HepG2 (cell line): ENCODE data around the gene FCGR3A. TPM values are rescaled to one million over a fixed set of nuclear protein-coding genes. Genes with fewer than 3 reads are reported as not detected.
"Not testable (repeated sequence)": the region's sequence is repeated elsewhere in the genome, so short reads cannot be mapped to it uniquely, and the experiment has no call there.

ENCODE experiments used
- ASH2L ChIP-seq: fragments of 300-600, 200-600 bp; sonication (generic); IDR thresholded peaks from 2 replicates; pipeline ENCODE4 v1.7.0; 2017; ENCODE audit warnings: low read depth, mild to moderate bottlenecking, moderate library complexity, mixed read lengths, low read length; ENCODE audit not compliant: insufficient read length
- KDM5B ChIP-seq: sonication (generic); formaldehyde crosslinking; IDR thresholded peaks from 2 replicates; pipeline ENCODE4 v1.4.0; 2020; ENCODE audit warnings: missing genetic modification reagents, mild to moderate bottlenecking, borderline replicate concordance
- NCOA2 ChIP-seq: sonication (generic); formaldehyde crosslinking; IDR thresholded peaks from 2 replicates; pipeline ENCODE4 v1.8.0; 2022; ENCODE audit warnings: inconsistent platforms
- NR2F6 ChIP-seq, 2 experiments: IDR thresholded peaks; 2 replicates each; pipeline ENCODE4 v1.6.1; 2016; ENCODE audit warnings: antibody characterized with exemption in 1 of 2, mild to moderate bottlenecking in 1 of 2
- RBM22 ChIP-seq: fragments of 200-400 bp; formaldehyde crosslinking; optimal IDR thresholded peaks from 2 replicates; pipeline ENCODE3; 2017; ENCODE audit warnings: mild to moderate bottlenecking, low read length, moderate library complexity
- SOX6 ChIP-seq, 2 experiments: fragments of 450-650 bp in 1 of 2; sonication (generic) in 1 of 2; formaldehyde crosslinking in 1 of 2; IDR thresholded peaks; 2 replicates each; pipeline versions ENCODE4 v1.4.0 to v1.6.1; 2017 to 2020; ENCODE audit warnings: antibody characterized with exemption in 1 of 2, mild to moderate bottlenecking in 1 of 2, missing genetic modification reagents in 1 of 2
- TBL1XR1 ChIP-seq: fragments of 150-350 bp; IDR thresholded peaks from 2 replicates; pipeline ENCODE4 v1.6.1; 2014; ENCODE audit warnings: borderline replicate concordance, low read length; ENCODE audit not compliant: partially characterized antibody
- UBTF ChIP-seq: sonication (generic); formaldehyde crosslinking; IDR thresholded peaks from 2 replicates; pipeline ENCODE4 v1.4.0; 2020; ENCODE audit warnings: mild to moderate bottlenecking, missing genetic modification reagents
- ZFX ChIP-seq: sonication (generic); formaldehyde crosslinking; IDR thresholded peaks from 2 replicates; pipeline ENCODE4 v1.4.0; 2020; ENCODE audit warnings: mild to moderate bottlenecking, low read depth, missing genetic modification reagents, moderate library complexity
- ZMYM2 ChIP-seq: sonication (generic); formaldehyde crosslinking; IDR thresholded peaks from 2 replicates; pipeline ENCODE4 v1.8.0; 2022; ENCODE audit warnings: mild to moderate bottlenecking, missing genetic modification reagents
- ZNF24 ChIP-seq: fragments of 450-650 bp; IDR thresholded peaks from 2 replicates; pipeline ENCODE4 v1.6.1; 2017; ENCODE audit warnings: antibody characterized with exemption, mild to moderate bottlenecking
- ZNF614 ChIP-seq: IDR thresholded peaks from 2 replicates; pipeline ENCODE4 v1.6.1; 2018; ENCODE audit warnings: missing biosample characterization, missing genetic modification reagents, inconsistent platforms, borderline replicate concordance
- polyA plus RNA-seq, 8 experiments: library from polyadenylated mRNA; depleted of rRNA in 3 of 8; stranded (reverse) in 7 of 8; unstranded in 1 of 8; fragments of >200 nt; fragmentation: Illumina TruSeq in 4 of 8; extraction: Trizol in 4 of 8; gene quantifications; 2 replicates each; pipeline versions ENCODE4 v1.2.1 to v1.2.3, GENCODE V29; 2011 to 2016; ENCODE audit warnings: low read depth in 4 of 8, missing spikeins in 1 of 8, mixed read lengths in 1 of 8; ENCODE audit not compliant: insufficient read depth in 1 of 8
- total RNA-seq, 5 experiments: library from RNA; depleted of rRNA; stranded (reverse); fragments of >200 nt; fragmentation: Illumina TruSeq; extraction: Trizol; gene quantifications; 2 replicates each; pipeline ENCODE4 v1.2.3, GENCODE V29; 2016; ENCODE audit warnings: low read depth in 1 of 5

Gene FCGR3A
- total and polyA plus RNA-seq, 2 of the 13 experiments (the other 11 are each of a cell fraction or from before 2014, with no cell fraction given), result not detected

- TF ChIP-seq UBTF (CRISPR knock-in tag) (peak; percentile 79), TBL1XR1 (peak; percentile 42), ZMYM2 (peak; percentile 40; the same call in 1 of the 2 replicates), ZNF614 (CRISPR knock-in tag) (0 out of 2 replicates have a peak, but pooled peaks have one; percentile 30), RBM22 (peak; percentile 82), NCOA2 (CRISPR knock-in tag) (peak; percentile 33; the same call in 1 of the 2 replicates), ZNF24 (peak; percentile 98), KDM5B (CRISPR knock-in tag) (peak; percentile 40; the same call in 1 of the 2 replicates), ASH2L (peak; percentile 49), SOX6 (CRISPR knock-in tag; IDR thresholded peaks at IDR 0.05) (peak; percentile 7; the same call in 1 of the 2 replicates), NR2F6 (CRISPR knock-in tag; IDR thresholded peaks at IDR 0.05) (0 out of 2 replicates have a peak, but pooled peaks have one; percentile 24), ZFX (CRISPR knock-in tag) (0 out of 2 replicates have a peak, but pooled peaks have one; percentile 14)
- not testable (repeated sequence) for TF ChIP-seq SOX6, NR2F6 (IDR thresholded peaks at IDR 0.05)
Measured at GRCh38 chr1:161523817-161524741, 25.5 kb downstream of the FCGR3A start, which contains the start of gene HSPA6 (continued).
